ENCODE measurements around the gene PROZ. TPM values are rescaled to one million over a fixed set of nuclear protein-coding genes. Genes with fewer than 3 reads are reported as not detected.

The PROZ gene
- total and polyA plus RNA-seq, 2 of the 13 experiments (the other 11 are each of a cell fraction or from before 2014, with no cell fraction given): 5.6 to 22.5 TPM

DNA sequence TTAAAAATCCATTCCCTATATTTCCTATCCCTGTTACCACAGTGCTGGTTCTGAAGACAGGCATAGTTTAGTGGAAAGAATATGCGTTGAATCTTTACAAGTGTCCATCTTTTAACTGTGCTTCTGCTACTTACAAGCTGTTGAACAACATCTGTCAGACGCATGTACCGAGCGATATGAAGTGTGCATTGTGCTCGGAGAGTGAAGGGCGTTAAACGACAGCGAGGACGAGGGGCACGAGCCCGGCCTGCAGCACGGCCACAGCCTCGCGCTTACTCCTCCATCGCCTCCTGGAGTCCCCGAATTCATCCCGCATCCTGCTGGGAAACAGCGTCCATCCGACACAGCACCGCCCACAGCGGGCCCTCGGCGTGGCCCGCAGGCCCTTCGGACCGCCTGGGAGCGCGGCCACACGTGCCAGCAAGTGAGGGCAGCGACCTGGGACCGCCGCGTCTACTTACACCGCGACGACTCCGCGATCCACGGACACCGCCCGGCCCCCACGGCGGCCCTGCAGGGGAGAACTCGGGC, 49.5 kb downstream of the PROZ start (continued):
- TF ChIP-seq MIER2 (CRISPR knock-in tag; IDR thresholded peaks at IDR 0.05): no peak
- no peak for TF ChIP-seq ZNF224 (CRISPR knock-in tag; IDR thresholded peaks at IDR 0.05)
- TF ChIP-seq ELF4 (CRISPR knock-in tag; IDR thresholded peaks at IDR 0.05; ENCODE audit: borderline replicate concordance): no peak; the same call in 1 of the 2 replicates
- TF ChIP-seq IKZF1 (IDR thresholded peaks at IDR 0.05): no peak
- no peak for TF ChIP-seq ZBTB7A (CRISPR knock-in tag; IDR thresholded peaks at IDR 0.05)
- no peak for TF ChIP-seq ZFP36 (IDR thresholded peaks at IDR 0.05; ENCODE audit: borderline replicate concordance, low read depth, low read length, partially characterized antibody)
- peak; percentile 35; the same call in 1 of the 2 replicates for TF ChIP-seq ZNF83 (CRISPR knock-in tag; IDR thresholded peaks at IDR 0.05; ENCODE audit: borderline replicate concordance)
- TF ChIP-seq, protein P1, sequence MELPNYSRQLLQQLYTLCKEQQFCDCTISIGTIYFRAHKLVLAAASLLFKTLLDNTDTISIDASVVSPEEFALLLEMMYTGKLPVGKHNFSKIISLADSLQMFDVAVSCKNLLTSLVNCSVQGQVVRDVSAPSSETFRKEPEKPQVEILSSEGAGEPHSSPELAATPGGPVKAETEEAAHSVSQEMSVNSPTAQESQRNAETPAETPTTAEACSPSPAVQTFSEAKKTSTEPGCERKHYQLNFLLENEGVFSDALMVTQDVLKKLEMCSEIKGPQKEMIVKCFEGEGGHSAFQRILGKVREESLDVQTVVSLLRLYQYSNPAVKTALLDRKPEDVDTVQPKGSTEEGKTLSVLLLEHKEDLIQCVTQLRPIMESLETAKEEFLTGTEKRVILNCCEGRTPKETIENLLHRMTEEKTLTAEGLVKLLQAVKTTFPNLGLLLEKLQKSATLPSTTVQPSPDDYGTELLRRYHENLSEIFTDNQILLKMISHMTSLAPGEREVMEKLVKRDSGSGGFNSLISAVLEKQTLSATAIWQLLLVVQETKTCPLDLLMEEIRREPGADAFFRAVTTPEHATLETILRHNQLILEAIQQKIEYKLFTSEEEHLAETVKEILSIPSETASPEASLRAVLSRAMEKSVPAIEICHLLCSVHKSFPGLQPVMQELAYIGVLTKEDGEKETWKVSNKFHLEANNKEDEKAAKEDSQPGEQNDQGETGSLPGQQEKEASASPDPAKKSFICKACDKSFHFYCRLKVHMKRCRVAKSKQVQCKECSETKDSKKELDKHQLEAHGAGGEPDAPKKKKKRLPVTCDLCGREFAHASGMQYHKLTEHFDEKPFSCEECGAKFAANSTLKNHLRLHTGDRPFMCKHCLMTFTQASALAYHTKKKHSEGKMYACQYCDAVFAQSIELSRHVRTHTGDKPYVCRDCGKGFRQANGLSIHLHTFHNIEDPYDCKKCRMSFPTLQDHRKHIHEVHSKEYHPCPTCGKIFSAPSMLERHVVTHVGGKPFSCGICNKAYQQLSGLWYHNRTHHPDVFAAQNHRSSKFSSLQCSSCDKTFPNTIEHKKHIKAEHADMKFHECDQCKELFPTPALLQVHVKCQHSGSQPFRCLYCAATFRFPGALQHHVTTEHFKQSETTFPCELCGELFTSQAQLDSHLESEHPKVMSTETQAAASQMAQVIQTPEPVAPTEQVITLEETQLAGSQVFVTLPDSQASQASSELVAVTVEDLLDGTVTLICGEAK (IDR thresholded peaks at IDR 0.05): no peak
- TF ChIP-seq, protein P1 (CRISPR knock-in tag; IDR thresholded peaks at IDR 0.05): peak; percentile 10; the same call in 1 of the 2 replicates
- TF ChIP-seq TAF15 (IDR thresholded peaks at IDR 0.05; ENCODE audit: low read depth, low read length, poor library complexity, severe bottlenecking): no peak
- TF ChIP-seq SOX5 (CRISPR knock-in tag; IDR thresholded peaks at IDR 0.05; ENCODE audit: borderline replicate concordance): no peak
- TF ChIP-seq HMG20B (CRISPR knock-in tag; conservative IDR thresholded peaks at IDR 0.05): no peak
- TF ChIP-seq SP2 (CRISPR knock-in tag; IDR thresholded peaks at IDR 0.05): no peak
- TF ChIP-seq MIXL1 (CRISPR knock-in tag; IDR thresholded peaks at IDR 0.05): no peak
- TF ChIP-seq ZNF552 (CRISPR knock-in tag; IDR thresholded peaks at IDR 0.05; ENCODE audit: borderline replicate concordance): no peak
- TF ChIP-seq ZNF646 (CRISPR knock-in tag; IDR thresholded peaks at IDR 0.05): no peak

Data from HepG2 (cell line).